PC-9 (cell line): ENCODE data around the gene ZNF407. TPM values are rescaled to one million over a fixed set of nuclear protein-coding genes. Genes with fewer than 3 reads are reported as not detected.

Source experiments
- BruUV-seq: library from RNA; stranded (reverse); fragments of 400-500 nt; replicated peaks from 2 replicates; lab custom pipeline; 2021; lab: Mats Ljungman, UMichigan
- CTCF ChIA-PET: fragments of 300-600 bp; sonication (Branson Sonifier 250); formaldehyde crosslinking; loops from one replicate; lab custom pipeline; 2022; ENCODE audit warnings: antibody characterized with exemption; lab: Charles Lee
- POLR2A ChIA-PET: fragments of 300-600 bp; sonication (Branson Sonifier 250); formaldehyde crosslinking; loops from one replicate; lab custom pipeline; 2022; ENCODE audit warnings: antibody characterized with exemption; ENCODE audit not compliant: unreplicated experiment; lab: Charles Lee
- DNase-seq, 2 experiments: peaks; one replicate each; pipeline versions ENCODE4 v3.0.0 to v3.0.0-alpha.2; 2015 to 2022; ENCODE audit warnings: mixed read lengths in 1 of 2
- H2AFZ ChIP-seq: fragments of 200-600 bp; sonication (generic); 2 replicates; pipeline ENCODE4 v1.8.1; 2017; ENCODE audit warnings: antibody characterized with exemption
- H3F3A ChIP-seq: fragments of 200-600 bp; sonication (generic); 2 replicates; pipeline ENCODE4 v1.8.1; 2017; ENCODE audit warnings: antibody characterized with exemption, mild to moderate bottlenecking, low read depth; ENCODE audit not compliant: insufficient read depth
- H3K27ac ChIP-seq: fragments of 200-600 bp; sonication (generic); 2 replicates; pipeline ENCODE4 v1.6.1; 2016; ENCODE audit warnings: mixed run types
- H3K27me3 ChIP-seq: fragments of 200-600 bp; sonication (generic); 2 replicates; pipeline ENCODE4 v1.6.1; 2016; ENCODE audit warnings: low read depth, mixed run types; ENCODE audit not compliant: insufficient read depth
- H3K36me3 ChIP-seq: fragments of 200-600 bp; sonication (generic); 2 replicates; pipeline ENCODE4 v1.6.1; 2016; ENCODE audit warnings: low read depth, mixed run types
- H3K4me1 ChIP-seq: fragments of 200-600 bp; sonication (generic); replicated peaks from 2 replicates; pipeline ENCODE4 v1.6.1; 2016; ENCODE audit warnings: mixed run types; ENCODE audit not compliant: insufficient read depth
- H3K4me2 ChIP-seq: fragments of 200-600 bp; sonication (generic); 2 replicates; pipeline ENCODE4 v1.6.1; 2017; ENCODE audit warnings: mixed run types
- H3K4me3 ChIP-seq: fragments of 200-600 bp; sonication (generic); 2 replicates; pipeline ENCODE4 v1.6.1; 2016; ENCODE audit warnings: mixed run types
- H3K79me2 ChIP-seq: fragments of 200-600 bp; sonication (generic); 2 replicates; pipeline ENCODE4 v1.6.1; 2017; ENCODE audit warnings: low read depth, mixed run types
- H3K9me2 ChIP-seq: fragments of 200-600 bp; sonication (generic); 2 replicates; pipeline ENCODE4 v1.8.1; 2017; ENCODE audit warnings: mild to moderate bottlenecking; ENCODE audit not compliant: insufficient read depth
- H3K9me3 ChIP-seq: fragments of 200-600 bp; sonication (generic); 2 replicates; pipeline ENCODE4 v1.8.1; 2016; ENCODE audit warnings: low read depth; ENCODE audit not compliant: insufficient read depth
- H4K20me1 ChIP-seq: fragments of 200-600 bp; sonication (generic); 2 replicates; pipeline ENCODE4 v1.8.1; 2017; ENCODE audit not compliant: insufficient read depth
- CTCF ChIP-seq: fragments of 200-600 bp; sonication (generic); conservative IDR thresholded peaks from 2 replicates; pipeline ENCODE4 v1.6.1; 2017; ENCODE audit warnings: mixed run types, antibody characterized with exemption, mild to moderate bottlenecking, moderate library complexity
- EZH2 ChIP-seq: fragments of 200-600 bp; sonication (generic); IDR thresholded peaks from 2 replicates; pipeline ENCODE4 v1.8.0; 2017; ENCODE audit warnings: antibody characterized with exemption, low read depth
- intact Hi-C: fragments of 100-400 bp; cut with micrococcal nuclease; formaldehyde crosslinking; loops from one replicate; pipeline ENCODE4 v1.10.0; 2022; ENCODE audit not compliant: unreplicated experiment
- total RNA-seq: library from RNA; stranded (reverse); gene quantifications from 2 replicates; pipeline ENCODE4 v1.2.3, GENCODE V29; 2021

Gene ZNF407
- total RNA-seq, 1 experiment from 2014 or later: 13.4 TPM

- ChIA-PET POLR2A (no interaction called here), CTCF (interaction anchor here (0.6 kb wide), 1 partner anchor 407 kb away, joined by 3 read pairs; no protein-coding TSS in a partner anchor)
Measured at GRCh38 chr18:74589021-74589420, 8.6 kb upstream of the ZNF407 start.

GRCh38 chr18:74589811-74590210, 7.9 kb upstream of the ZNF407 start:
- no TSS peak for BruUV-seq
- H3K9me2 ChIP-seq: no peaks in the 10 kb centered on the region
- H3K4me2 ChIP-seq: no peak overlapping the region
- TF ChIP-seq CTCF (no peak), EZH2 (no peak)
- no peaks in the 10 kb centered on the region for H4K20me1 ChIP-seq
- no peak overlapping the region for H3K4me3 ChIP-seq
- ChIA-PET POLR2A (no interaction called here), CTCF (no interaction called here)
- H2AFZ ChIP-seq: no peak overlapping the region
- no peak overlapping the region for H3K27ac ChIP-seq
- H3K9me3 ChIP-seq: no peaks in the 10 kb centered on the region
- H3K79me2 ChIP-seq: no peaks in the 10 kb centered on the region
- H3K36me3 ChIP-seq: peaks cover 10% of the 10 kb centered on the region; the same call in 1 of the 2 replicates
- no peaks in the 10 kb centered on the region for H3K4me1 ChIP-seq
- H3F3A ChIP-seq: peaks cover 3% of the 10 kb centered on the region; the same call in 1 of the 2 replicates
- H3K27me3 ChIP-seq: peaks cover 57% of the 10 kb centered on the region
- DNase-seq: no peak
- intact Hi-C loops: no loop called here

More at GRCh38 chr18:74589021-74589420, 8.6 kb upstream of the ZNF407 start:
- Histone ChIP-seq H3K27ac (no peak overlapping the region), H4K20me1 (no peaks in the 10 kb centered on the region), H3F3A (peaks cover 3% of the 10 kb centered on the region; the same call in 1 of the 2 replicates), H2AFZ (no peak overlapping the region), H3K9me2 (no peaks in the 10 kb centered on the region), H3K9me3 (no peaks in the 10 kb centered on the region), H3K27me3 (peaks cover 65% of the 10 kb centered on the region), H3K4me2 (no peak overlapping the region), H3K4me1 (no peaks in the 10 kb centered on the region), H3K79me2 (no peaks in the 10 kb centered on the region), H3K4me3 (no peak overlapping the region), H3K36me3 (peaks cover 6% of the 10 kb centered on the region; the same call in 1 of the 2 replicates)
- DNase-seq: no peak
- intact Hi-C loops: no loop called here
- BruUV-seq: no TSS peak
- TF ChIP-seq CTCF: no peak
- no peak for TF ChIP-seq EZH2

GRCh38 chr18:74590671-74591070, 7.0 kb upstream of the ZNF407 start:
- no peaks in the 10 kb centered on the region for H3K9me3 ChIP-seq
- no peak overlapping the region for H3K4me2 ChIP-seq
- peaks cover 13% of the 10 kb centered on the region; the same call in 1 of the 2 replicates for H3K36me3 ChIP-seq
- TF ChIP-seq EZH2: no peak
- TF ChIP-seq CTCF: no peak
- peaks cover 5% of the 10 kb centered on the region; the same call in 1 of the 2 replicates for H3F3A ChIP-seq
- peaks cover 48% of the 10 kb centered on the region for H3K27me3 ChIP-seq
- H3K79me2 ChIP-seq: peaks cover 2% of the 10 kb centered on the region
- ChIA-PET CTCF (no interaction called here), POLR2A (no interaction called here)
- BruUV-seq: no TSS peak
- DNase-seq: no peak
- H4K20me1 ChIP-seq: no peaks in the 10 kb centered on the region
- no peaks in the 10 kb centered on the region for H3K9me2 ChIP-seq
- H2AFZ ChIP-seq: no peak overlapping the region
- intact Hi-C loops: no loop called here
- no peak overlapping the region for H3K27ac ChIP-seq
- 0 out of 2 replicates have a peak, but pooled peaks cover 3% of the 10 kb centered on the region for H3K4me1 ChIP-seq
- H3K4me3 ChIP-seq: no peak overlapping the region
